ENCODE measurements around the gene REM2. TPM values are rescaled to one million over a fixed set of nuclear protein-coding genes. Genes with fewer than 3 reads are reported as not detected.

REM2 gene
- total RNA-seq, 3 donors from 2014 or later (not counting 1 experiment from before 2014, with no cell fraction given) = 4.0 to 8.1 (median 7.9) TPM

- ATAC-seq = peak; percentile 8 to 28 (median 9)
- intact Hi-C loops (cut with micrococcal nuclease) = loop anchor here (1.0 to 10.0 kb wide), 8 partner anchors 11 to 1205 kb away; partner anchors contain the start of genes CDH24, FITM1, HAUS4 and OXA1L
- H3K27me3 Mint-ChIP-seq (ENCODE audit: low read depth in 2 of 2) = no peaks in the 10 kb centered on the region
These were observed 46.9 kb downstream of the REM2 start for GRCh38 chr14:22929961-22930364.

DNA sequence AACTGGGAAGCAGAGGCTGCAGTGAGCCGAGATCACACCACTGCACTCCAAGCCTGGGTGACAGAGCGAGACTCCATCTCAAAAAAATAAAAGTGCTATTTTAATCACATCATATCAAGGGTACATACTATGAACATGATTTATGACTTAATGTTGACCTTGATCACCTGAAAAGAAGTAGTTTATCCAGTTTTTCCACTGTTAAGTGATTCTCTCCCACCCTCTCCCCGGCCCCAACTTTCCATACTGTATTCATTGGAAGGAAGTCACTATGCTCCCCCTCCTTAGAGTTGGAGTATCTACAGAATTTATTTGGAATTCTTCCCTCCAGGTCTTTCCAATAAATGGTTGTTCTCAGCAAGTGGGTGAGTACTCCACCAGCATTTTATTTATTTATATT lies 49.1 kb downstream of the REM2 start:
- intact Hi-C loops (cut with micrococcal nuclease) = loop anchor here (2.0 kb wide), 1 partner anchor 21 kb away; no protein-coding TSS in a partner anchor
- 100% methylated on average over 3 of the region's 3 CpGs for WGBS (ENCODE audit: insufficient coverage)
- TF ChIP-seq CTCF (IDR thresholded peaks at IDR 0.05) = no peak

More at GRCh38 chr14:22929961-22930364, 46.9 kb downstream of the REM2 start:
- Histone ChIP-seq H3K27me3 (ENCODE audit: control insufficient read depth, insufficient read depth, low read length) (no peaks in the 10 kb centered on the region), H3K36me3 (ENCODE audit: control insufficient read depth, insufficient read depth, low read length) (peaks cover 4% of the 10 kb centered on the region), H3K4me1 (ENCODE audit: control insufficient read depth, insufficient read depth, low read length) (peaks cover 18% of the 10 kb centered on the region), H3K9me3 (ENCODE audit: control insufficient read depth, insufficient read depth, low read length) (no peaks in the 10 kb centered on the region), H3K27ac (ENCODE audit: low read length) (peak overlapping the region; percentile 85), H3K4me3 (ENCODE audit: low read length) (peak overlapping the region; percentile 89)
- WGBS (ENCODE audit: insufficient coverage) = 3% methylated on average over 1 of the region's 2 CpGs
- no peak for TF ChIP-seq CTCF (IDR thresholded peaks at IDR 0.05)
- Mint-ChIP-seq H3K27ac (no peak overlapping the region), H3K9me3 (no peaks in the 10 kb centered on the region), H3K4me3 (no peak overlapping the region), H3K4me1 (no peaks in the 10 kb centered on the region), H3K36me3 (no peaks in the 10 kb centered on the region)
- DNase-seq = no peak

GRCh38 chr14:22935156-22935555 lies 52.1 kb downstream of the REM2 start:
- Histone ChIP-seq H3K27ac (ENCODE audit: low read length) (no peak overlapping the region), H3K36me3 (ENCODE audit: control insufficient read depth, insufficient read depth, low read length) (no peaks in the 10 kb centered on the region), H3K4me3 (ENCODE audit: low read length) (no peak overlapping the region), H3K27me3 (ENCODE audit: control insufficient read depth, insufficient read depth, low read length) (no peaks in the 10 kb centered on the region), H3K4me1 (ENCODE audit: control insufficient read depth, insufficient read depth, low read length) (peaks cover 7% of the 10 kb centered on the region), H3K9me3 (ENCODE audit: control insufficient read depth, insufficient read depth, low read length) (no peaks in the 10 kb centered on the region)
- intact Hi-C loops (cut with micrococcal nuclease) = no loop called here
- no peak for TF ChIP-seq CTCF (IDR thresholded peaks at IDR 0.05)
- Mint-ChIP-seq H3K27me3 (ENCODE audit: low read depth in 2 of 2) (no peaks in the 10 kb centered on the region), H3K27ac (no peak overlapping the region), H3K4me3 (no peak overlapping the region), H3K4me1 (no peaks in the 10 kb centered on the region), H3K36me3 (no peaks in the 10 kb centered on the region), H3K9me3 (no peaks in the 10 kb centered on the region)
- ATAC-seq (no peak), DNase-seq (no peak)
- no CpG with 5 or more reads among the region's 1 CpG for WGBS (ENCODE audit: insufficient coverage)

More for the DNA sequence above, 49.1 kb downstream of the REM2 start:
- no peak for DNase-seq
- Mint-ChIP-seq H3K27me3 (ENCODE audit: low read depth in 2 of 2) (no peaks in the 10 kb centered on the region), H3K27ac (no peak overlapping the region), H3K36me3 (no peaks in the 10 kb centered on the region), H3K4me1 (no peaks in the 10 kb centered on the region), H3K9me3 (no peaks in the 10 kb centered on the region), H3K4me3 (no peak overlapping the region)
- H3K4me3 ChIP-seq (ENCODE audit: low read length) = no peak overlapping the region
- no peaks in the 10 kb centered on the region for H3K27me3 ChIP-seq (ENCODE audit: control insufficient read depth, insufficient read depth, low read length)
- ATAC-seq = no peak
- no peak overlapping the region for H3K27ac ChIP-seq (ENCODE audit: low read length)
- H3K36me3 ChIP-seq (ENCODE audit: control insufficient read depth, insufficient read depth, low read length) = no peaks in the 10 kb centered on the region
- H3K9me3 ChIP-seq (ENCODE audit: control insufficient read depth, insufficient read depth, low read length) = no peaks in the 10 kb centered on the region
- H3K4me1 ChIP-seq (ENCODE audit: control insufficient read depth, insufficient read depth, low read length) = peaks cover 18% of the 10 kb centered on the region

Other genes with a start within 250 kb of the REM2 start
- not detected for gene OR6J1, start 238.9 kb upstream of the REM2 start, total RNA-seq
- gene OXA1L, start 116.5 kb upstream of the REM2 start, total RNA-seq = 100 to 1,000 TPM; 121 to 143 (median 125) TPM
- 10 to 100 TPM in 1 of 3 donors, 1 to 10 TPM in 2; 4.3 to 16.8 (median 9.6) TPM for gene SLC7A7, start 67.8 kb upstream of the REM2 start, total RNA-seq
- gene MRPL52, start 53.3 kb upstream of the REM2 start, total RNA-seq = 10 to 100 TPM; 40.5 to 42.0 (median 41.6) TPM
- gene MMP14, start 46.6 kb upstream of the REM2 start, total RNA-seq = 1 to 10 TPM; 1.2 to 1.7 (median 1.4) TPM
- 100 to 1,000 TPM in 2 of 3 donors, 10 to 100 TPM in 1; 97.8 to 118 (median 102) TPM for gene LRP10, start 11.5 kb upstream of the REM2 start, total RNA-seq
- gene RBM23, start 35.9 kb downstream of the REM2 start, total RNA-seq = 100 to 1,000 TPM in 2 of 3 donors, 10 to 100 TPM in 1; 86.4 to 120 (median 108) TPM
- 10 to 100 TPM; 16.3 to 22.4 (median 18.5) TPM for gene PRMT5, start 46.2 kb downstream of the REM2 start, total RNA-seq
- 10 to 100 TPM; 17.0 to 21.2 (median 20.2) TPM for gene HAUS4, start 73.9 kb downstream of the REM2 start, total RNA-seq
- gene AJUBA, start 99.3 kb downstream of the REM2 start, total RNA-seq = under 1 TPM; 0.45 to 0.61 (median 0.56) TPM
- gene C14orf93, start 126.9 kb downstream of the REM2 start, total RNA-seq = 10 to 100 TPM; 12.1 to 15.1 (median 13.6) TPM
- gene PSMB5, start 151.7 kb downstream of the REM2 start, total RNA-seq = 10 to 100 TPM; 15.7 to 19.1 (median 16.4) TPM
- not detected for gene PSMB11, start 159.0 kb downstream of the REM2 start, total RNA-seq
- 1 to 10 TPM; 1.9 to 4.9 (median 2.8) TPM for gene CDH24, start 174.3 kb downstream of the REM2 start, total RNA-seq
- gene ACIN1, start 211.9 kb downstream of the REM2 start, total RNA-seq = 100 to 1,000 TPM; 321 to 395 (median 347) TPM
- 10 to 100 TPM; 10.6 to 19.0 (median 14.7) TPM for gene C14orf119, start 212.3 kb downstream of the REM2 start, total RNA-seq
- not detected for gene CIROP, start 221.8 kb downstream of the REM2 start, total RNA-seq
- not detected for gene CEBPE, start 236.0 kb downstream of the REM2 start, total RNA-seq